Neutrophil (primary cell): Measurements from ENCODE around the gene MYL3.

Source experiments
- H3K27ac ChIP-seq: fragments of 200-600 bp; sonication (generic); 2 replicates; pipeline ENCODE4 v1.5.1; 2016; ENCODE audit warnings: mild to moderate bottlenecking, moderate library complexity
- H3K27me3 ChIP-seq: fragments of 200-600 bp; sonication (generic); 2 replicates; pipeline ENCODE4 v1.6.0; 2016; ENCODE audit warnings: mild to moderate bottlenecking
- H3K36me3 ChIP-seq: fragments of 200-600 bp; sonication (generic); 2 replicates; pipeline ENCODE4 v1.5.1; 2017
- H3K4me1 ChIP-seq, 2 experiments: fragments of 200-600 bp in 1 of 2; sonication (generic) in 1 of 2; 1 replicate in 1 of 2; 2 replicates in 1 of 2; pipeline versions ENCODE4 v1.5.1 to v1.6.1; 2013 to 2016; ENCODE audit warnings: low read depth in 1 of 2, low read length in 1 of 2, mild to moderate bottlenecking in 1 of 2, moderate library complexity in 1 of 2; ENCODE audit not compliant: control insufficient read depth in 1 of 2, insufficient read depth in 1 of 2
- H3K4me3 ChIP-seq, 2 experiments: fragments of 200-600 bp in 1 of 2; sonication (generic) in 1 of 2; 1 replicate in 1 of 2; 2 replicates in 1 of 2; pipeline ENCODE4 v1.5.1; 2013 to 2016; ENCODE audit warnings: low read depth in 1 of 2, low read length in 1 of 2, mild to moderate bottlenecking in 1 of 2, moderate library complexity in 1 of 2
- H3K9me3 ChIP-seq: fragments of 200-600 bp; sonication (generic); 2 replicates; pipeline ENCODE4 v1.5.1; 2016
- CTCF ChIP-seq: fragments of 200-600 bp; sonication (generic); IDR thresholded peaks from 2 replicates; pipeline ENCODE4 v1.5.1; 2016; ENCODE audit warnings: antibody characterized with exemption

The MYL3 gene

GRCh38 chr3:46866720-46867549 is 3.7 kb upstream of the MYL3 start:
- no peaks in the 10 kb centered on the region for H3K9me3 ChIP-seq
- H3K27me3 ChIP-seq: peaks cover 16% of the 10 kb centered on the region
- H3K4me3 ChIP-seq: no peak overlapping the region
- no peaks in the 10 kb centered on the region for H3K36me3 ChIP-seq
- H3K4me1 ChIP-seq: peaks cover 13 to 15% of the 10 kb centered on the region in 2 experiments
- H3K27ac ChIP-seq: no peak overlapping the region
- TF ChIP-seq CTCF: peak; percentile 81

GRCh38 chr3:46866032-46866595 is 2.9 kb upstream of the MYL3 start:
- H3K27ac ChIP-seq: no peak overlapping the region
- H3K4me1 ChIP-seq: peaks cover 13 to 15% of the 10 kb centered on the region in 2 experiments
- H3K36me3 ChIP-seq: no peaks in the 10 kb centered on the region
- H3K9me3 ChIP-seq: no peaks in the 10 kb centered on the region
- peaks cover 8% of the 10 kb centered on the region for H3K27me3 ChIP-seq
- TF ChIP-seq CTCF: no peak
- H3K4me3 ChIP-seq: no peak overlapping the region

GRCh38 chr3:46865546-46865945 is 2.3 kb upstream of the MYL3 start:
- Histone ChIP-seq H3K4me3 (no peak overlapping the region), H3K27me3 (peaks cover 2% of the 10 kb centered on the region), H3K4me1 (peaks cover 13 to 15% of the 10 kb centered on the region in 2 experiments), H3K36me3 (no peaks in the 10 kb centered on the region), H3K9me3 (no peaks in the 10 kb centered on the region), H3K27ac (no peak overlapping the region)
- no peak for TF ChIP-seq CTCF

GRCh38 chr3:46865031-46865507 is 1.8 kb upstream of the MYL3 start:
- no peak overlapping the region for H3K4me3 ChIP-seq
- no peaks in the 10 kb centered on the region for H3K36me3 ChIP-seq
- H3K4me1 ChIP-seq: peaks cover 13 to 15% of the 10 kb centered on the region in 2 experiments
- no peak overlapping the region for H3K27ac ChIP-seq
- H3K27me3 ChIP-seq: no peaks in the 10 kb centered on the region
- H3K9me3 ChIP-seq: no peaks in the 10 kb centered on the region
- no peak for TF ChIP-seq CTCF

GRCh38 chr3:46864061-46864881 is 1.0 kb upstream of the MYL3 start:
- Histone ChIP-seq H3K4me3 (no peak overlapping the region), H3K27me3 (no peaks in the 10 kb centered on the region), H3K36me3 (no peaks in the 10 kb centered on the region), H3K9me3 (no peaks in the 10 kb centered on the region), H3K27ac (no peak overlapping the region), H3K4me1 (peaks cover 13 to 15% of the 10 kb centered on the region in 2 experiments)
- TF ChIP-seq CTCF: no peak
